Measurements from ENCODE around the gene CLDN22.

The CLDN22 gene

GRCh38 chr4:183268556-183268955 lies 51.5 kb downstream of the CLDN22 start:
- no peak for FAIRE-seq

Data from colon (tissue), 2 donors.